Measurements from ENCODE around the gene DPP7. TPM values are rescaled to one million over a fixed set of nuclear protein-coding genes. Genes with fewer than 3 reads are reported as not detected.
A peak's percentile ranks its signal among the peaks of the same experiment; 100 is the strongest.

The DPP7 gene
- total and polyA plus RNA-seq, 2 experiments from 2014 or later, result 144 to 204 TPM

DNA sequence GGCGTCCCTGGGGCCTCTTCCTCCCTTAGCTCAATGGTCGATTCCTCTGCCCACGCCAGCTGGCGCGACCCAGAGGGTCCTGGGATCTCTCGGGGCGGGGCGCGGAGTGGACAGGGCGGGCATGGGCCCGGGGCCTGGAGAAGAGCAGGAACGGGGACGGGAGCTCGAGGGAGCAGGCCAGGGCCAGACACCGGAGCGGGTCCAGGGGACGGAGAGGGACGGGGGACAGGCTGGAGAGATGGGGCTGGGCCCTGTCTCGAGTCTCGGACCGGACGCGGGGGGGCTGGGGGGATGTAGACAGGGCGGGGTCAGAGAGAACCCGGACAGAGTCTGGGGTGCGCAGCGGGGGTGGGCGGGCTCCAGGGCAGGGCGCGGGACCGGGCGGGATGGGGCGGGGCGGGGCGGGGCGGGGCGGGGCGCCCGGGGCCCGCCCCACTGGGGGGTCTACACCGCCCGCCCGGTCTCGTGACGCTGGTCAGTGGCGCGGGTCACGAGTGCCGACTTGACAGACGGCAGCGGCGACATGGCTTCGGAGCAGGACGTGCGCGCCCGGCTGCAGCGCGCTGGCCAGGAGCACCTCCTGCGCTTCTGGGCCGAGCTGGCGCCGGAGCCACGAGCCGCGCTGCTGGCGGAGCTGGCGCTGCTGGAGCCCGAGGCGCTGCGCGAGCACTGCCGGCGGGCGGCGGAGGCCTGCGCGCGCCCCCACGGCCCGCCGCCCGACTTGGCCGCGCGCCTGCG is 37.4 kb downstream of the DPP7 start, which contains the start of gene UAP1L1:
TSS of gene UAP1L1 (plus strand) at position 508 of the 738 bp plus-strand sequence. CDS start at position 524, 16 bp downstream.
- TF ChIP-seq, protein P1, sequence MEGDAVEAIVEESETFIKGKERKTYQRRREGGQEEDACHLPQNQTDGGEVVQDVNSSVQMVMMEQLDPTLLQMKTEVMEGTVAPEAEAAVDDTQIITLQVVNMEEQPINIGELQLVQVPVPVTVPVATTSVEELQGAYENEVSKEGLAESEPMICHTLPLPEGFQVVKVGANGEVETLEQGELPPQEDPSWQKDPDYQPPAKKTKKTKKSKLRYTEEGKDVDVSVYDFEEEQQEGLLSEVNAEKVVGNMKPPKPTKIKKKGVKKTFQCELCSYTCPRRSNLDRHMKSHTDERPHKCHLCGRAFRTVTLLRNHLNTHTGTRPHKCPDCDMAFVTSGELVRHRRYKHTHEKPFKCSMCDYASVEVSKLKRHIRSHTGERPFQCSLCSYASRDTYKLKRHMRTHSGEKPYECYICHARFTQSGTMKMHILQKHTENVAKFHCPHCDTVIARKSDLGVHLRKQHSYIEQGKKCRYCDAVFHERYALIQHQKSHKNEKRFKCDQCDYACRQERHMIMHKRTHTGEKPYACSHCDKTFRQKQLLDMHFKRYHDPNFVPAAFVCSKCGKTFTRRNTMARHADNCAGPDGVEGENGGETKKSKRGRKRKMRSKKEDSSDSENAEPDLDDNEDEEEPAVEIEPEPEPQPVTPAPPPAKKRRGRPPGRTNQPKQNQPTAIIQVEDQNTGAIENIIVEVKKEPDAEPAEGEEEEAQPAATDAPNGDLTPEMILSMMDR (IDR thresholded peaks at IDR 0.05; ENCODE audit: low read depth, low read length), result no peak
- Histone ChIP-seq H3K27ac (no peak within 1 kb of the TSS), H3K4me3 (peak within 1 kb of the TSS; percentile 40), H3K9me3 (ENCODE audit: low read depth) (no peaks in the 10 kb centered on the region), H3K27me3 (peaks cover 33% of the 10 kb centered on the region), H3K4me1 (ENCODE audit: low read depth) (no peaks in the 10 kb centered on the region), H3K36me3 (no peaks in the 10 kb centered on the region)
- DNase-seq (ENCODE audit: low read depth in 1 of 2, low spot score in 1 of 2), result peak; percentile 65 to 75

DNA sequence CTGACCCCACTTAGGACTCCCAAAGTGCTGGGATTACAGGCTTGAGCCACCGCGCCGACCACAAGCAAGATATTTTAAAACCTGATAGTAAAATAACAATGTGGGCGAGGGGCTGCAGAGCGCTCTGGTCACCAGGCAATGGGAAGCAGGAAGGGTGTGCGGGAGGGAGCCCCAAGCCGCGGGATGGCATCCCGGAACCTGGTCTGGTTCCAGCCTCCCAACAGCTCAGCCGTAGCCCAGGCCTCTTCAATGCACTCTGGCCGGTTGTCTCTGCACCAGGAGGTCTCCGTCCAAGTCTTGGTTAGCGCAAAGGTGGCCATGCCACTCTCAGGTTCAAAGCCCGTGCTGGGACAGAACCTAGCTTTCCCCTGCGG is 37.9 kb downstream of the DPP7 start:
- no peaks in the 10 kb centered on the region for H3K4me1 ChIP-seq (ENCODE audit: low read depth)
- H3K9me3 ChIP-seq (ENCODE audit: low read depth), result no peaks in the 10 kb centered on the region
- peak overlapping the region; percentile 40 for H3K4me3 ChIP-seq
- TF ChIP-seq, protein P1 (IDR thresholded peaks at IDR 0.05; ENCODE audit: low read depth, low read length), result no peak
- H3K36me3 ChIP-seq, result no peaks in the 10 kb centered on the region
- DNase-seq (ENCODE audit: low read depth in 1 of 2, low spot score in 1 of 2), result no peak
- H3K27me3 ChIP-seq, result peaks cover 33% of the 10 kb centered on the region
- H3K27ac ChIP-seq, result no peak overlapping the region

DNA sequence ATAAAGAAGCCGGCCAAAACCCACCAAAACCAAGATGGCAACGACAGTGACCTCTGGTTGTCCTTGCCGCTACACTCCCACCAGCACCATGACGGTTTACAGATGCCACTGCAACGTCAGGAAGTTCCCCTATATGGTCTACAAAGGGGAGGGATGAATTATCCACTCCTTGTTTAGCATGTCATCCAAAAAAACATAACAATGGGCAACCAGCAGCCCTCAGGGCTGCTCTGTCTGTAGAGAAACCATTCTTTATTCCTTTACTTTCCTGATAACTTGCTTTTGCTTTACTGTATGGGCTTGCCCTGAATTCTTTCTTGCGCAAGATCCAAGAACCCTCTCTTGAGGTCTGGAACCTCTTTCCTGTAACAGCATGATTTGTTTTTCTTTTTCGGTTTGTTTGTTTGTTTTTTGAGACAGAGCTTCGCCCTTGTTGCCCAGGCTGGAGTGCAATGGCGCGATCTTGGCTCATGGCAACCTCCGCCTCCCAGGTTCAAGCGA is 39.2 kb downstream of the DPP7 start:
- no peak for DNase-seq (ENCODE audit: low read depth in 1 of 2, low spot score in 1 of 2)

DNA sequence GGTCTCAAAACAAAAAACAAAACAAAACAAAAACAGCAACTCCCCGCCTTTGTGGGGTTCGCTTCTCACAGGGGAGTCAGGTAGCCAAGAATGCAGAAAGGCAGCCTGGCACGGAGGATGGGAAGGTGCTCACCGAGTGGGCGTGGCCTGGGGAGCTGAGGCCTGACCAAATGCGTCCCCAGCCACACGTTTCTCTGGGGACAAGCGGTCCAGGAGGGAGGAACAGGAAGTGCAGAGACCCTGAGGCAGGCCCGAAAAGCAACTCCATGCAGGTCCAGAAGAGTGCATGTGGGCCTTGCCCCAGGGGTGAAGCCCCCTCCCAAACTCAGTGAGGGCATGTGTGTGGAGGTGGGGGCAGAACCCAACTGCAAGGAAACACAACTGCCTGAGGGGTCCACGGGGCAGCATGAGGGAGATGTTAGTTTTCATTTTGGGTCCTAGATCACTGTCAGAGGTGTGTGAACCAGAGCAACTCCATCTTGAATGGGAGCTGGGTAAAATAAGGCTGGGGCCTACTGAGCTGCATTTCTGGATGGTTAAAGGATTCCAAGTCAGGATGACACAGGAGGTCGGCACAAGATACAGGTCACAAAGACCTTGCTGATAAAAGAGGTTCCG is 39.8 kb downstream of the DPP7 start:
- TF ChIP-seq, protein P1 (IDR thresholded peaks at IDR 0.05; ENCODE audit: low read depth, low read length), result no peak
- Histone ChIP-seq H3K4me1 (ENCODE audit: low read depth) (no peaks in the 10 kb centered on the region), H3K27ac (no peak overlapping the region), H3K4me3 (no peak overlapping the region), H3K9me3 (ENCODE audit: low read depth) (no peaks in the 10 kb centered on the region), H3K36me3 (no peaks in the 10 kb centered on the region), H3K27me3 (peaks cover 33% of the 10 kb centered on the region)
- no peak for DNase-seq (ENCODE audit: low read depth in 1 of 2, low spot score in 1 of 2)

More for the DNA sequence above, 39.2 kb downstream of the DPP7 start:
- no peaks in the 10 kb centered on the region for H3K9me3 ChIP-seq (ENCODE audit: low read depth)
- H3K4me1 ChIP-seq (ENCODE audit: low read depth), result no peaks in the 10 kb centered on the region
- H3K27me3 ChIP-seq, result peaks cover 33% of the 10 kb centered on the region
- H3K36me3 ChIP-seq, result no peaks in the 10 kb centered on the region
- no peak overlapping the region for H3K27ac ChIP-seq
- H3K4me3 ChIP-seq, result no peak overlapping the region
- TF ChIP-seq, protein P1 (IDR thresholded peaks at IDR 0.05; ENCODE audit: low read depth, low read length), result no peak

DNA sequence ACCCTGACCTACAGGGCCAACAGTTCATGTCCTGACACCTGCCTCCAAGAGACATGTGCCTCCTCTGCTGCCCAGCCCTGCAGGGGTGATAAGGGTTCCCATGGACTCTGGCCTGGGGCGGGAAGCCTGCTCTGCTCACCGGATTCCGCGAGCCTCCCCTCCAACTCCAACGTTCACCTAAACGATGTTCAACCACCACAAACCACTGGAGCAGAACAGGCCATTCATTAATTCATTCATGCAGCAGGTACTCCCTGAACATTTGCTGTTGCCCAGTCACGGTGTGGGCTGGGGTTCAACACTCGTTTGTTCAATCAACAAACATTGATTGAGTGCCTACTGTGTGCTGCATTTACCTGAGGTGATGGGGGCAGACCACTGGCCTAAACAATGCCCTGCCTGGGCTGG is 40.5 kb downstream of the DPP7 start:
- H3K27ac ChIP-seq, result no peak overlapping the region
- peaks cover 32% of the 10 kb centered on the region for H3K27me3 ChIP-seq
- H3K9me3 ChIP-seq (ENCODE audit: low read depth), result no peaks in the 10 kb centered on the region
- TF ChIP-seq, protein P1 (IDR thresholded peaks at IDR 0.05; ENCODE audit: low read depth, low read length), result no peak
- no peak overlapping the region for H3K4me3 ChIP-seq
- H3K36me3 ChIP-seq, result no peaks in the 10 kb centered on the region
- DNase-seq (ENCODE audit: low read depth in 1 of 2, low spot score in 1 of 2), result no peak
- H3K4me1 ChIP-seq (ENCODE audit: low read depth), result no peaks in the 10 kb centered on the region

Data from cardiac muscle cell (in vitro differentiated cells and primary cell).